ENCODE measurements around the gene EPYC.

EPYC gene

GRCh38 chr12:91004872-91005271, at the start of gene EPYC:
Gene EPYC (minus strand): TSS chr12:91004972. CDS start chr12:91002565, 2,407 bp downstream.
- no peak for DNase-seq (ENCODE audit: low read depth in 4 of 4, low spot score in 1 of 4)

DNA sequence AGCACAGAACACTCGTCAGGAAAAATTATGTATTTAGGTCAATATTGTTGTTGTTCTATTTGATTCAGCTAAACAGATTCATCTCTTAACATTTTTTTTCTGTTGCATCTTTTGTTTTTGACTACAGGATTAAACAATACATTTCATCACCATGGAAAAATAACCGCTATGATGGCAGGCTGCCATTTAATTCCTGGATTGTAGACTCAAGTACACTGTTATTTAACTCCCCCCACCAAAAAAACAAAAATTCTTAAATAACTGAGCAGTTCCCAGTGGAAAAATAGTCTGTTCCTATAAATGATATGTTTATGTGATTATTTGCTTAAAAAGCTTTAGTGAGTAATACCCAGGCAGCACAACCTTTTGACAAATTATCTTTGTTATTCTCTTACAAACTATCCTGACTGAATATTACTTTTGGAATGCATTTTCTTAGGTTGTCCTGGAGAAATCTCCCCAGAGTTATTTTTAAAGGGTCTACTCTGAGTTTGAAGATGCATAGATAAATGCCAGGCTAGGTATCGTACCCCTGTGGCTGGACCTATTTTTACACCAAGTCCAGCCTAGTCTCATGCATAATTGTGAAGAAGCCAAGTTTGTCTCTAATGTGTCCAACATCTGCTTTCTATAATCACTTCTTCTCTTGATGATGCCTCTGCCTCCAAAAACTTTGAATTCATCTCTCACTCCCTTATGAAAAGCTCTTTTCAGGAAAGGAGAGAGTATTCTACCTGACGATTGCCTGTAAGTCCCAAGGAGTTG, 49.4 kb upstream of the EPYC start:
- DNase-seq (ENCODE audit: low read depth in 4 of 4, low spot score in 1 of 4): no peak

GRCh38 chr12:91052026-91052425, 47.3 kb upstream of the EPYC start:
- DNase-seq (ENCODE audit: low read depth in 4 of 4, low spot score in 1 of 4): no peak

GRCh38 chr12:91044586-91044985, 39.8 kb upstream of the EPYC start:
- DNase-seq (ENCODE audit: low read depth in 4 of 4, low spot score in 1 of 4): no peak

DNA sequence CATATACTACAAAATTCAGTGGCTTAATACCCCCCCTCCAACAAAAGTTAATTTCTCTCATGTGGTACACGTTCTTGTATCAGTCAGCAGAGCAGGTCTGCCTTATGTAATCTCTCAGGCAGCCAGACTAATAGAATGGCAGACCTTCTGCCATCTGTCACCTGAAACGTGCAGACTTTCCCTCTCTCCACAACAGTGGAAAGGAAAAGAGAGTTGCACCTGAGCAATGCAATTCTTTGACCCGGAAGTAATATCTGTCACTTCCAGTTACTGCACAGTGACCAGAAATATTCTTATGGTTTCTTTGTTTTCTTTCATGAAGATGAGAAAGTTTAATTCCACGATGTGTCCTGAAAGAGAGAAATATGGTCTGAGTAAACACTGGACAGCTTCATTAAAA, 38.6 kb upstream of the EPYC start:
- DNase-seq (ENCODE audit: low read depth in 4 of 4, low spot score in 1 of 4): no peak

- no peak for DNase-seq (ENCODE audit: low read depth in 4 of 4, low spot score in 1 of 4)
Observed at GRCh38 chr12:91040096-91040755, 35.5 kb upstream of the EPYC start.

- no peak for DNase-seq (ENCODE audit: low read depth in 4 of 4, low spot score in 1 of 4)
Observed at GRCh38 chr12:91037276-91037675, 32.5 kb upstream of the EPYC start.

DNA sequence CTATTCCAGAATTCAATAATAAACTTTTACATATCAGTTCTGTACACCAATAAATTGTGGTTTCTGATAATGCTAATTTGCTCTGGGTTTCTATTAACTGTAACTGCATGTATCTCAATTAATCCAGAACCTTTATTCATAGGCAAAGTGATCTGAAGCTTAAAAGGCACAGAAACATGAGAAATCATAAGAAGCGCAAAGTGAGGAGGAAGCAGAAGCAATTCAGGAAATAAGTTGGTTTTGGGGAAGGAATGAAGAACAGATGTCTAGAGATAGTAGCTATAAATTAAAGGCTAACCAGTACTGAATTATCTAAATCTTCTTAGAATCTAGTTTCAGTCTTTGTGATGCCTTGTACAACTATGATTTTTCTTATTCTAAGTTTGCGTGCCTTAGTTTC, 28.5 kb upstream of the EPYC start:
- no peak for DNase-seq (ENCODE audit: low read depth in 4 of 4, low spot score in 1 of 4)

GRCh38 chr12:91023326-91024004, 18.7 kb upstream of the EPYC start:
- DNase-seq (ENCODE audit: low read depth in 4 of 4, low spot score in 1 of 4): no peak

DNA sequence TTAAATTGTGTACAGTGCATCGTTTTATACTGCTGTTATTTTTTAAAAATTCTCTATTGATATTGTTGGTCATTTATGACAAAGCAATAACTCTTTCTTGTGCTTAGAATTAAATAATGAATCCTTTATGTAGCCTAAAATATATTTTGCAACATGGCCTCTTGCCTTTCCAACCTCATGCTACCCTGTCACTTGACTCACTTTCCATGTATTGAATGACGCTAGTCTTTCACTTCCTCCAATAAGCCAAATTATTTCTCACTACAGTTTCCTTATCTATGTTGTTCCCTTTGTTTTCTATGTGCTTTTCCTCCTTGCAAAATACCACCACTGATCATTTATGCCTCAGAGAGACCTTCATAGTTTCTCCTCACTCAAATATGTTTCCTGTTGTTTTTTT, 16.3 kb upstream of the EPYC start:
- DNase-seq (ENCODE audit: low read depth in 4 of 4, low spot score in 1 of 4): no peak

GRCh38 chr12:91019455-91019854, 14.7 kb upstream of the EPYC start:
- DNase-seq (ENCODE audit: low read depth in 4 of 4, low spot score in 1 of 4): no peak

DNA sequence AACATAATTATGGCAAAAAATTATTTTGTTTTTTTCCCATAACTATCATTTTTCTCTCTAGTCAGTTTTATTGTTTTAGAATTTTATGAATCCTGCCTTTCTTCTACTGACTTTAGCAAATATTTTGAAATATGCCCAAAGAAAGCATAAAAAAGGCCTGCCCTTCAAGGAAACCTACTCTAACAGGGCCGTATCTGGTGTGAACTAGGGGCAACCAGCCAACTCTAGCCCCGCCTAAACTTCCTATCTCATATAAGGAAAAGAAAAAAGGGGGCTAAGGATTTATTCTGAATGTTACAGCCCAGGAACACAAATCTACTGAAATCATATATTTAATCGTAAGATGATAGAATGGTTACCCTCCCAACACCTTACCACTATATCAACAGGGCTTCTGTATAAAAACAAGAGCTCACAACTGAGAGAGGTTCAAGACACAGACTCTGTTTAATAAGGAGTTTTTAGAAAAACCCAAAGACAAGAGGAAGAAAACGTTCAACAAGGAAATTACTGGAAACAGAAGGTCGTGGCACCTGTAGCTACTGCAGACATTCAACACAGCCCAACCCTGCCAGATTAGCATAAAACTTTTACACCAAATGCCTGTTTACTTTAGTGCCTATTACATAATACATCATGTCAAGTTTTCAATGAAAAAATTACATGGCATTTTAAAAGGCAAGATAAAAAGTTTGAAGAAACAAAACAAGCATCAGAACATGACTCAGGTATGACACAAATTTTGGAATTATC, 12.9 kb upstream of the EPYC start:
- no peak for DNase-seq (ENCODE audit: low read depth in 4 of 4, low spot score in 1 of 4)

DNA sequence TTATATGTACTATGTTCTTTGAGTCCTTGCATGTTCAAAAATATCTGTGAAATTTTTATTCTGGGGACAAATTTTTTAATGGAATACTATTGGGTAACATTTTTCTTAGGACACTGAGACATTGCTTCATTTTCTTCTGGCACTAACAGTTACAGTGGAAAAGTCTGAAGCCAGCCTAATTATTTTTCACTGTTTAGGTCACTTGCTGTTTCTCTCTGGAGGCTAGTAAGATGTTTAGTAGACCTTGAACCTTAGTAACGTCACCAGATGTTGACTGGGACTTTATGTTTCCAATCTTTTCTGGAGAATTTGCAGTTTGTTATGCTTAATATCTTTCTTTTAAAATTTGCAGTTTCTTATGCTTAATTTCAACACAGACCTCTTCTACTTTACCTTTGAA, 12.3 kb upstream of the EPYC start:
- DNase-seq (ENCODE audit: low read depth in 4 of 4, low spot score in 1 of 4): no peak

DNA sequence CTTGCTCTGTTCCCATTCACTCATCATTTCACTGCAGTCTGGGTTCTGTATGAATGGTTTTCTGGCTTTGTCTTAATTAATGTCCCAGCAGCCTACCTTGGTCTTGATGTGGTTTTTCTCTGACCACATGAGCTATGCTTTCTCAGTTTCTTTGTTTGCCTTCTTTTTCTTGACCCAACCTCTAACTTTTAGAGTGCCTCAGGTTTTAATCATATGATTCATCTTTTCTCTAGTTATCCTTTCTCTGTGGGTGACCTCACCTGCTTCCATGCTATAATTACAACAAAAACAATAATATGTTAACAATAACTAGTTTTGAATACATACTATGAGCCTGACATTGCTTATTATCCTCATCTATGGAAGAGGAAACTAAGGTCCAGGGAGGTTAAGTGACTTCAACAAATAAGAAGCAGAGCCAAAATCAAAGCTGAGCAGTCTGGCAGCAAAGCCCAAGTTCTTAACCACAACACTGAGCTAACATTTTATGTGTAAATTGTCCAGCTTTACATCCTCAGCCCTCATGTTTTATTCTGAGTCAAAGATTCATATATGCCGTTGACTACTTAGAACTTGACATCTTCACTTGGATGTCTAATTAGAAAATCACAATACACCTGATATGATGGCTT, 4.7 kb upstream of the EPYC start:
- DNase-seq (ENCODE audit: low read depth in 4 of 4, low spot score in 1 of 4): no peak

DNA sequence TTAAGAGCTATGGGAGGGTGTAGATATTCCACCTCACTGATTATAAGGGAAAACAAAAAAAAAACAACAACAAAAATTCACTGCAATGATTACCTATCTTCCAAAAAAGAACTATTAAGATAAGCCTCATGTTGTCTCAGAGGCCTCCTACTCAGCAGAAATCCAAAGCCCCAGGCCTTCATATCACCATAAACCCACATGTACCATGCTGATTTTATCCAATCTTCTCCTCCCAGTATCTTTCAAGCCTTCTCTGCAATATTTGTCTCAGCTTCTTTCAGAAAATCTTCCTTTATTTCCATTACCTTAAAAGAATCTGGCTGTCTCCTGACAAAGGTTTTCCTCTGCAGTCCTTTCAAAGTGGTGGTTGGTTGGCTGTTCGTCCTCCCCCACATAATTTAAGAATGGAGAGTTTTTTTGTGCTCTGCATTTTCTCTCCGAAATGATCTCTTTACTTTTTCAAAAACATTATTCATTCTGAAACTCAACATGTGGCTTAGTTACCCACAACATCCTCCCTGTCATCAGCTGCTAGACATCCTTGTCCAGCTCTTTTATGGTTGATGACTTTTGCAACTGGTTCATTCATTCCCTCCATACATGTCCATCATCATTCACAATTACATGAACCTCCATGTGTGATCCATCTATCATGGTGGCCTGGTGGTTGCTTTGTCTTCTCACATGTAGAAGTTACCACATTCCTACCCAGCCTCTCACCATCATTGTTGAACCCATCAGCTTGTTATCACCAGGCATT, 2.9 kb upstream of the EPYC start:
- DNase-seq (ENCODE audit: low read depth in 4 of 4, low spot score in 1 of 4): no peak

DNA sequence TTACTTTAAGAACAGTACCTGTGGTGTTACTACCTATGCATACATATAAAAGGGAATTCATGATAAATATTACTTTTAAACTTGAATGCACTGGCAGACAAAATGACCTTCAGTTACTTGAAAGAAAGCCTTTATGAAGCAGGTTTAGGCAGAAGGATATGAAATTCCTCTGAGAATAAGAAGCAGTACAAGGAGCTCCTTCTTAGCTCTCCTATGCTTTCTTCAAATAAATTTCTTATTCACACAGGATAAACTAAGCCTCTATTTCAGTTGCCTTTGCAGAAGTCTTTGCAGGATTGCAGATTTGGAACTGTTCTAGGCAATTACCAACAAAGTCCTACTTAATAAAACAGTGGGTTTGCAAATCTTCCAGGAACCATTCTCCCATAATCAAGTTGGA, 1.0 kb downstream of the EPYC start:
- no peak for DNase-seq (ENCODE audit: low read depth in 4 of 4, low spot score in 1 of 4)

DNA sequence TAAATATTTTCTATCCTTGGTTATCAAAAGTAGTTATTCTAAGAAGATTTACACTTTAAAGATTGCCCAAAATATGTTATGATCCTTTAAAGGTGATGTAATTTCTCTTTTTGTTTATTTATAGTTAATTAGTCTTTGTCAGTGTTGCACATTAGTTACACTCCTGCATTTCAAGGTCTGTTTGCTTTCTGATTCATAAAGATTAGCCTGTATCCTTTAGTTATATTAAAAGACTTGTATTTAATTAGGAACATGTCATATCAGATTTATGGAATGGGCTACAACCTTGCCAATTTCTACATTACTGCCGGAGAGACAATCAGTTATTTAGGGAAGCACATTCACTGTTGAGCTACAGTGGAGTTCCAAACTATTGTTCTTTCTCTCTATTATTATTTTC, 3.5 kb downstream of the EPYC start:
- DNase-seq (ENCODE audit: low read depth in 4 of 4, low spot score in 1 of 4): no peak

GRCh38 chr12:90999966-91000365, 4.8 kb downstream of the EPYC start:
- DNase-seq (ENCODE audit: low read depth in 4 of 4, low spot score in 1 of 4): no peak

- no peak for DNase-seq (ENCODE audit: low read depth in 4 of 4, low spot score in 1 of 4)
Observed at GRCh38 chr12:90999527-90999926, 5.2 kb downstream of the EPYC start.

GRCh38 chr12:90995010-90995409, 9.8 kb downstream of the EPYC start:
- no peak for DNase-seq (ENCODE audit: low read depth in 4 of 4, low spot score in 1 of 4)

Measured in stimulated activated CD4-positive, alpha-beta T cell treated with anti-CD3 and anti-CD28 coated beads, Interleukin-1b, Interleukin-23, amount 100 ng/mL, for 24 hours (primary cell).